ENCODE data around the gene RETSAT.
"Not testable (repeated sequence)": the region's sequence is repeated elsewhere in the genome, so short reads cannot be mapped to it uniquely, and the experiment has no call there.

Gene RETSAT

GRCh38 chr2:85354286-85355072 is at the start of gene RETSAT, which contains the start of gene ELMOD3:
RETSAT (minus strand) TSS chr2:85354528; CDS start chr2:85354507, 21 bp downstream.
ELMOD3 (plus strand) TSS chr2:85354769; CDS start chr2:85357199, 2,430 bp downstream.
- peak; percentile 97 for DNase-seq (ENCODE audit: low spot score)

GRCh38 chr2:85401844-85402243 is 47.5 kb upstream of the RETSAT start:
- DNase-seq (ENCODE audit: low spot score), result no peak

- DNase-seq (ENCODE audit: low spot score), result no peak
These were observed 47.1 kb upstream of the RETSAT start for GRCh38 chr2:85401464-85401805.

- no peak for DNase-seq (ENCODE audit: low spot score)
These were observed 46.5 kb upstream of the RETSAT start for GRCh38 chr2:85400541-85401463.

GRCh38 chr2:85400023-85400422 is 45.7 kb upstream of the RETSAT start:
- DNase-seq (ENCODE audit: low spot score), result no peak

- DNase-seq (ENCODE audit: low spot score), result no peak
These were observed 44.8 kb upstream of the RETSAT start for GRCh38 chr2:85399183-85399455.

- no peak for DNase-seq (ENCODE audit: low spot score)
These were observed 44.3 kb upstream of the RETSAT start for GRCh38 chr2:85398426-85399182.

- DNase-seq (ENCODE audit: low spot score), result no peak
These were observed 43.6 kb upstream of the RETSAT start for GRCh38 chr2:85397925-85398331.

- no peak for DNase-seq (ENCODE audit: low spot score)
These were observed 42.5 kb upstream of the RETSAT start for GRCh38 chr2:85396531-85397470.

- no peak for DNase-seq (ENCODE audit: low spot score)
These were observed 41.7 kb upstream of the RETSAT start for GRCh38 chr2:85395912-85396475.

GRCh38 chr2:85394976-85395375 is 40.6 kb upstream of the RETSAT start:
- DNase-seq (ENCODE audit: low spot score), result no peak

- peak; percentile 86 for DNase-seq (ENCODE audit: low spot score)
These were observed 39.9 kb upstream of the RETSAT start for GRCh38 chr2:85394261-85394681.

- DNase-seq (ENCODE audit: low spot score), result no peak
These were observed 39.5 kb upstream of the RETSAT start for GRCh38 chr2:85393836-85394235.

GRCh38 chr2:85390941-85391669 is 36.8 kb upstream of the RETSAT start:
- DNase-seq (ENCODE audit: low spot score), result no peak

GRCh38 chr2:85388878-85389538 is 34.7 kb upstream of the RETSAT start:
- no peak for DNase-seq (ENCODE audit: low spot score)

GRCh38 chr2:85387754-85388153 is 33.4 kb upstream of the RETSAT start:
- no peak for DNase-seq (ENCODE audit: low spot score)

GRCh38 chr2:85385746-85386145 is 31.4 kb upstream of the RETSAT start:
- DNase-seq (ENCODE audit: low spot score), result no peak

- no peak for DNase-seq (ENCODE audit: low spot score)
These were observed 29.5 kb upstream of the RETSAT start for GRCh38 chr2:85383850-85384249.

GRCh38 chr2:85383151-85383550 is 28.8 kb upstream of the RETSAT start:
- not testable (repeated sequence) for DNase-seq (ENCODE audit: low spot score)

GRCh38 chr2:85380048-85380447 is 25.7 kb upstream of the RETSAT start:
- no peak for DNase-seq (ENCODE audit: low spot score)
